Gastrocnemius medialis (tissue), 4 donors: ENCODE measurements around the gene TEX52.

ENCODE experiments used
- CTCF ChIP-seq, 5 experiments: fragments of 450-650 bp in 3 of 5; fragments of 200-600 bp in 2 of 5; sonication (generic) in 2 of 5; IDR thresholded peaks in 4 of 5; conservative IDR thresholded peaks in 1 of 5; 1 replicate in 4 of 5; 2 replicates in 1 of 5; pipeline ENCODE4 v1.5.1; 2016 to 2019; ENCODE audit warnings: antibody characterized with exemption in 5 of 5, mild to moderate bottlenecking in 3 of 5, moderate library complexity in 3 of 5
- POLR2A ChIP-seq, 2 donors: fragments of 450-650 bp; IDR thresholded peaks; one replicate each; pipeline ENCODE4 v1.6.1; 2017; ENCODE audit warnings: antibody characterized with exemption in 2 of 2, mild to moderate bottlenecking in 2 of 2, moderate library complexity in 2 of 2

GRCh38 chr12:2857576-2857975 lies 737 bp upstream of the TEX52 start:
- no peak for TF ChIP-seq CTCF (IDR thresholded peaks at IDR 0.05 in 4 of 5, conservative IDR thresholded peaks at IDR 0.05 in 1 of 5)
- TF ChIP-seq POLR2A (IDR thresholded peaks at IDR 0.05), result no peak
